ENCODE measurements around the gene SCGB1D4.

Gene SCGB1D4

DNA sequence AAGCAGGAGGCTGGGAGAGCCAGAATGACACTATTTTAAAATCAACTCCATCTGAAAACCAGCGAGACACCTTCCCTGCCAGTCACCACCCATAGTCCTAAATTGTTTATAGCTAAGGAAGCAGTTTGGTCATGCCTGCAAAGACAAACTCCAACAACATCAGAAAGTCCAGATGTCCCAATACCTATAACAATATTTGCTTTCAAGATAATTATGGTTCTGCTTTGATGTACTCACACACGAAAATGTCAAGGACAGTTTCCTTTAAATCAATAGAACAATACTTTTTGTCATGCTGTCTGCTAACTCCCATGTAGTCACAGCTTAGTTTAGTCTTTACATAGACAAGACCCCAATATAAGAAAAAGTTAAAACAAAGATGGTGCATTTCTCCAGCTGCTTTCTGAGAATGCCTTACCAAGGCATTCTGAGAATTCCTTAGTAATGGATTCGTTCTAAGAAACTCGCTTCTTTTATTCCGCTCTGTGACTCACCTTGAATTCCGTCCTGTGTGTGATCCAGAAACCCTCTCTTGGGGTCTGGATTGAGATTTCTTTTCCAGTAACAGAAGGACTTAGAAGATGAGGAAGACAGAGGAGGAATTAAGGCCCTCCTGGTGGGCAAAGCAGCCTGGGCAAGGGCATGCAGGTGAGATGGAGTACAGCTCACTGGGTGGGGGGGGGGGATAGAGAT, 38.5 kb downstream of the SCGB1D4 start:
- Mint-ChIP-seq H3K4me3 (no peak overlapping the region), H3K27ac (no peak overlapping the region), H3K4me1 (ENCODE audit: low read depth) (peaks cover 20% of the 10 kb centered on the region), H3K9me3 (no peaks in the 10 kb centered on the region), H3K36me3 (ENCODE audit: low read depth) (no peaks in the 10 kb centered on the region), H3K27me3 (peaks cover 42% of the 10 kb centered on the region)

DNA sequence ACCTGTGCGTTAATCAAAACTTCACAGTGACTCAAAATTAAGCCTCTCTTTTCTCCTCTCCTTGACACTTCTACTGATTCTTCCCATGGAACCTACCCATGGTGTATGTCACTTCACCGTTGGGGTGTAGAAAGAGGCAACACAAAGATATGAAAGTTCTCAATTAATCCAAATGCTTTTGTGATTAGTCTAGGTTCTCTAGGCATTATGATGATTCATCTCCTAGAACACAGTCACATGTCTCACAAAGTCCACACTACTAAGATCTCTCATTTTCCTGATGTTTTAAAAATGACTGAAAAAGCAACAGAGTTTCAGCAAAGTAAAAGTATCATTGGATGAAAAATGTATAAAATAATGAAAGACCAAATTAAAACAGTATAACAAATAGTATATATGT, 42.6 kb downstream of the SCGB1D4 start:
- Mint-ChIP-seq H3K36me3 (ENCODE audit: low read depth) (peaks cover 3% of the 10 kb centered on the region), H3K9me3 (peaks cover 12% of the 10 kb centered on the region), H3K27me3 (peaks cover 23% of the 10 kb centered on the region), H3K4me1 (ENCODE audit: low read depth) (no peaks in the 10 kb centered on the region), H3K27ac (no peak overlapping the region), H3K4me3 (no peak overlapping the region)

DNA sequence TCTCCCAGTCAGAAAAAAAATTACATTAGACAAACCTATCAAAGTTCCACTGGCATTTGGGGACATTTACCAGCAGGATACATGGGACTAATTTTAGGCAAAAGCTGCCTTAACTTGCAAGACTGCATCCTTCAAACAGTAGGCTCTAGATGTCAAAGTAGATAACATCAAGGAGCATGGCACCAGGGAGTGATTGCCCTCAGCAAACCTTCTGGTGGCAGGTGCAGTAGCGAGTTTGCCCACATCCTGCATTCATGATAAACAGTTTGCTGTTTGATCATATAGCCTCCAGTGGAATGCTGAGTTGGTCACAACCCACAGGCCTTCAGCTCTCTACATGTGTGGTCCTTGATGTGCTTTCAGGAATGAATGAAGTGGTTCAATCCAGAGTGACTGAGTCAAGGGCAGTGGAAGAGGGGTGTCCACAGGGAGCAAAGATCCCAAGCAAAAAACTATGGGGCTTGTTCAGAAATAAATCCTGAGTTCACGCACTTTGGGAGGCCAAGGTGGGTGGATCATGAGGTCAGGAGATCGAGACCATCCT, 44.8 kb downstream of the SCGB1D4 start:
- no peak overlapping the region for H3K4me3 Mint-ChIP-seq
- H3K36me3 Mint-ChIP-seq (ENCODE audit: low read depth), result peaks cover 6% of the 10 kb centered on the region
- H3K9me3 Mint-ChIP-seq, result peaks cover 30% of the 10 kb centered on the region
- H3K27ac Mint-ChIP-seq, result no peak overlapping the region
- peaks cover 29% of the 10 kb centered on the region for H3K27me3 Mint-ChIP-seq
- H3K4me1 Mint-ChIP-seq (ENCODE audit: low read depth), result no peaks in the 10 kb centered on the region

DNA sequence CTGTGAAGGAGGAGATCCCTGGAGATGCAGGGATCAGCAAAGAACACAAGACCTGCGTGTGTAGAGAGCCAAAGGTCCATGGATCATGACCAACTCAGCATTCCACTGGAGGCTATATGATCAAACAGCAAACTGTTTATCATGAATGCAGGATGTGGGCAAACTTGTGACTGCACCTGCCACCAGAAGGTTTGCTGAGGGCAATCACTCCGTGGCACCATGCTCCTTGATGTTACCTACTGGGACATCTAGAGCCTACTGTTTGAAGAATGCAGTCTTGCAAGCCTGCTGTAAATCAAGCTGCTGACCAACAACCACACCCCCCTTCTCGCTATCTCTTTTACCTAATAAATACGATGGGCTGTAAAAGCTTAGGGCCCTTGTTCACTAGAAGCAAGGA, 47.2 kb downstream of the SCGB1D4 start:
- Mint-ChIP-seq H3K36me3 (ENCODE audit: low read depth) (peaks cover 6% of the 10 kb centered on the region), H3K27me3 (peaks cover 23% of the 10 kb centered on the region), H3K4me3 (no peak overlapping the region), H3K4me1 (ENCODE audit: low read depth) (no peaks in the 10 kb centered on the region), H3K27ac (no peak overlapping the region), H3K9me3 (peaks cover 30% of the 10 kb centered on the region)

Data from stimulated activated naive CD8-positive, alpha-beta T cell treated with anti-CD3 and anti-CD28 coated beads, Interleukin-15, Interleukin-2, amounts not matched to agents 100 ng/mL and 50 ng/mL, for 24 hours (primary cell).